ENCODE measurements around the gene SELENOW.

DNA sequence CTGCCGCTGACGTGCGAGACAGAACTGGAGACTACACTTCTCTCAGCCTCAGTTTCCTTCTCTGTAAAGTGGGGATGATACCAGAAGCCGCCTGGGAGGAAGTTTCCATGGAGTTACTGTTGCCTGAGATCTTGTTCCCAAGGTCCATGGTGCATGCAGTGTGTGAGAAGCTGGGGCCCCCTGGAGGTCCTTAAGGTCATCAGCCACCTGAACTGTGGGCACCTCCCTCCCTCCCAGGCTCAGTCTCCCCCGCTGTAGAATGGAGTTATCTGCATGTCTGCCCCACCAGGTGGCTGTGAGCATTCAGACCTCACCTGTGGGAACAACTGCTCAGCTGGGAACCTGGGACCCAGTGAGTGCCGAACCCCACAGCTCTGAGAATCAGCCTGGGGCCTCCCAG, 45.9 kb downstream of the SELENOW start:
- TF ChIP-seq L3MBTL2 (conservative IDR thresholded peaks at IDR 0.05) (no peak), FOXK2 (IDR thresholded peaks at IDR 0.05) (no peak), ELF4 (IDR thresholded peaks at IDR 0.05) (no peak), HDGF (IDR thresholded peaks at IDR 0.05; ENCODE audit: borderline replicate concordance) (no peak), FOXM1 (IDR thresholded peaks at IDR 0.05; ENCODE audit: borderline replicate concordance) (no peak), BHLHE40 (IDR thresholded peaks at IDR 0.05; ENCODE audit: borderline replicate concordance) (no peak), SP1 (IDR thresholded peaks at IDR 0.05) (no peak), SUZ12 (IDR thresholded peaks at IDR 0.05) (no peak), ARNT (IDR thresholded peaks at IDR 0.05) (no peak), PKNOX1 (IDR thresholded peaks at IDR 0.05) (no peak), TARDBP (IDR thresholded peaks at IDR 0.05) (no peak), LEF1 (IDR thresholded peaks at IDR 0.05; ENCODE audit: borderline replicate concordance) (no peak), ZNF384 (IDR thresholded peaks at IDR 0.05) (no peak), FOXA1 (IDR thresholded peaks at IDR 0.05) (no peak)

Measured in HEK293T (cell line).